Peyer's patch (tissue), 4 donors: ENCODE measurements around the gene CTNNA1.

Experiments
- POLR2A ChIP-seq, 2 donors: fragments of 450-650 bp; IDR thresholded peaks; one replicate each; pipeline ENCODE4 v1.5.1; 2017; ENCODE audit warnings: antibody characterized with exemption in 2 of 2, mild to moderate bottlenecking in 2 of 2, moderate library complexity in 2 of 2
- TF ChIP-seq, protein P1 (sequence below), 6 experiments: fragments of 450-650 bp in 4 of 6; fragments of 200-600 bp in 2 of 6; sonication (generic) in 1 of 6; IDR thresholded peaks; one replicate each; pipeline ENCODE4 v1.5.1; 2017 to 2019; ENCODE audit warnings: antibody characterized with exemption in 6 of 6, mild to moderate bottlenecking in 3 of 6, moderate library complexity in 1 of 6

DNA sequence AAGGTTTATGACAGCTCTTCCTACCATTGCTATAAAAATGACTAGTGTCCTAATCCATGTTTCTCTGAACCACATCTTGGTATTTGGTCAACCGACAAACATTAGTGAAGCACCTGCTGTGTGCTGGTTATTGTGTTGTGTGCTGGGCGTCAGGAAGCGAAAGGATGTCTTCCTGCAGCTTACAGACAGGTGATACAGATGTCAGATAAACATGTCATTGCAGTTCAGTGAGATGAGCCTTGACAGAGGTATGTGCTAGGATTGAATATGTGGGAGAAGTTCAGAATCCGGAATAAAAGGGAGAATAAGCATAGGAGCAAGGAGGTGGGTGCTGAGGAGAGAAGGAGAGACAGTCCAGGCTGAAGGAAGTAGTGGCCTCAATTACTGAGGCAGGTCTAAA, 20.3 kb upstream of the CTNNA1 start:
- TF ChIP-seq POLR2A (IDR thresholded peaks at IDR 0.05): no peak
- TF ChIP-seq, protein P1, sequence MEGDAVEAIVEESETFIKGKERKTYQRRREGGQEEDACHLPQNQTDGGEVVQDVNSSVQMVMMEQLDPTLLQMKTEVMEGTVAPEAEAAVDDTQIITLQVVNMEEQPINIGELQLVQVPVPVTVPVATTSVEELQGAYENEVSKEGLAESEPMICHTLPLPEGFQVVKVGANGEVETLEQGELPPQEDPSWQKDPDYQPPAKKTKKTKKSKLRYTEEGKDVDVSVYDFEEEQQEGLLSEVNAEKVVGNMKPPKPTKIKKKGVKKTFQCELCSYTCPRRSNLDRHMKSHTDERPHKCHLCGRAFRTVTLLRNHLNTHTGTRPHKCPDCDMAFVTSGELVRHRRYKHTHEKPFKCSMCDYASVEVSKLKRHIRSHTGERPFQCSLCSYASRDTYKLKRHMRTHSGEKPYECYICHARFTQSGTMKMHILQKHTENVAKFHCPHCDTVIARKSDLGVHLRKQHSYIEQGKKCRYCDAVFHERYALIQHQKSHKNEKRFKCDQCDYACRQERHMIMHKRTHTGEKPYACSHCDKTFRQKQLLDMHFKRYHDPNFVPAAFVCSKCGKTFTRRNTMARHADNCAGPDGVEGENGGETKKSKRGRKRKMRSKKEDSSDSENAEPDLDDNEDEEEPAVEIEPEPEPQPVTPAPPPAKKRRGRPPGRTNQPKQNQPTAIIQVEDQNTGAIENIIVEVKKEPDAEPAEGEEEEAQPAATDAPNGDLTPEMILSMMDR (IDR thresholded peaks at IDR 0.05): no peak
